Adrenal gland (tissue), 5 donors: ENCODE data around the gene CREB5.

Experiments used
- POLR2A ChIP-seq, 2 donors: fragments of 450-650 bp; IDR thresholded peaks; one replicate each; pipeline ENCODE4 v1.6.1; 2017; ENCODE audit warnings: antibody characterized with exemption in 2 of 2, mild to moderate bottlenecking in 2 of 2, moderate library complexity in 1 of 2
- TF ChIP-seq, protein P1 (sequence below), 6 experiments: fragments of 450-650 bp in 4 of 6; fragments of 200-600 bp in 2 of 6; sonication (generic) in 1 of 6; IDR thresholded peaks; 1 replicate in 5 of 6; 2 replicates in 1 of 6; pipeline versions ENCODE4 v1.5.1 to v1.8.0; 2016 to 2021; ENCODE audit warnings: antibody characterized with exemption in 6 of 6, mild to moderate bottlenecking in 2 of 6, moderate library complexity in 1 of 6
- donor health status: DM: no; HTN: no; CAD: no.

DNA sequence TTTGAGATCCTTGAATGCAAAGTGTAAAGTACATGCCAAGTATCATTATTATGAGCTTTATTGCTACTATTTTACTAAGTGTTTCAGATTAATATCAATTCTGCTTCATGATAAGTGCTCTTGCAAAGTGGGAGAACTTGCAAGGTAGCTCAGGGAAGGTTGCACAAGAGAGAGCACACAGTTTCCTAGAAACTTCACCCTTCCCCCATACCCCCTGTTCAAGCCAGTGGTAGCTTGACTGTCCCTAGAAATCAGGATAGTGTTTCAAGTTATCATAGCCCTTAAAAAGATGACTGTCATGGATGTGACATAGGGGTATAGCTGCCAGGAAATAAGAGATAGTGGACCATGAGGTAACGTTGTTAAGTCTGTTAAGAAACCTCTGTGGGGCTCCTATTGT lies 294.3 kb downstream of the CREB5 start:
- TF ChIP-seq, protein P1, sequence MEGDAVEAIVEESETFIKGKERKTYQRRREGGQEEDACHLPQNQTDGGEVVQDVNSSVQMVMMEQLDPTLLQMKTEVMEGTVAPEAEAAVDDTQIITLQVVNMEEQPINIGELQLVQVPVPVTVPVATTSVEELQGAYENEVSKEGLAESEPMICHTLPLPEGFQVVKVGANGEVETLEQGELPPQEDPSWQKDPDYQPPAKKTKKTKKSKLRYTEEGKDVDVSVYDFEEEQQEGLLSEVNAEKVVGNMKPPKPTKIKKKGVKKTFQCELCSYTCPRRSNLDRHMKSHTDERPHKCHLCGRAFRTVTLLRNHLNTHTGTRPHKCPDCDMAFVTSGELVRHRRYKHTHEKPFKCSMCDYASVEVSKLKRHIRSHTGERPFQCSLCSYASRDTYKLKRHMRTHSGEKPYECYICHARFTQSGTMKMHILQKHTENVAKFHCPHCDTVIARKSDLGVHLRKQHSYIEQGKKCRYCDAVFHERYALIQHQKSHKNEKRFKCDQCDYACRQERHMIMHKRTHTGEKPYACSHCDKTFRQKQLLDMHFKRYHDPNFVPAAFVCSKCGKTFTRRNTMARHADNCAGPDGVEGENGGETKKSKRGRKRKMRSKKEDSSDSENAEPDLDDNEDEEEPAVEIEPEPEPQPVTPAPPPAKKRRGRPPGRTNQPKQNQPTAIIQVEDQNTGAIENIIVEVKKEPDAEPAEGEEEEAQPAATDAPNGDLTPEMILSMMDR (IDR thresholded peaks at IDR 0.05): no peak
- no peak for TF ChIP-seq POLR2A (IDR thresholded peaks at IDR 0.05)
